Activated CD8-positive, alpha-beta memory T cell treated with anti-CD3 and anti-CD28 coated beads, Interleukin-2, amount 10 ng/mL, durations not matched to agents 7 days and 5 days (primary cell): Measurements from ENCODE around the gene RBM47. TPM values are rescaled to one million over a fixed set of nuclear protein-coding genes. Genes with fewer than 3 reads are reported as not detected.

Experiments used
- microRNA-seq: library from miRNA; unstranded; fragments of <30 nt; microRNA quantifications from one replicate; pipeline ENCODE4 v1.2.0, GENCODE V29; 2022
- total RNA-seq, 2 experiments: library from RNA; stranded (reverse); gene quantifications; one replicate each; pipeline ENCODE4 v1.2.3, GENCODE V29; 2021

RBM47 gene
- total RNA-seq, 2 experiments from 2014 or later = 2.2 to 2.3 TPM

Small RNAs within 50 kb of the gene (microRNA-seq; reads per million reads assigned to microRNA genes)
- not detected for gene MIR4802

Other genes with a start within 250 kb of the RBM47 start
- under 1 TPM; 0.42 to 0.55 TPM for gene NSUN7, start 120.1 kb upstream of the RBM47 start, total RNA-seq